GM12872 (cell line): Measurements from ENCODE around the gene CCDC88C.

Experiments
- CTCF ChIP-seq: IDR thresholded peaks from 3 replicates; pipeline ENCODE4 v1.5.1; 2011; ENCODE audit warnings: low read depth, mild to moderate bottlenecking, low read length, moderate library complexity; ENCODE audit not compliant: insufficient read depth

CCDC88C gene

GRCh38 chr14:91366749-91367148 lies 50.9 kb downstream of the CCDC88C start:
- no peak for TF ChIP-seq CTCF

GRCh38 chr14:91365552-91365951 lies 52.1 kb downstream of the CCDC88C start:
- no peak for TF ChIP-seq CTCF

- TF ChIP-seq CTCF = no peak
These were observed 52.9 kb downstream of the CCDC88C start for GRCh38 chr14:91364524-91365270.

GRCh38 chr14:91363776-91364523 lies 53.7 kb downstream of the CCDC88C start:
- peak; percentile 29; the same call in 1 of the 3 replicates for TF ChIP-seq CTCF

GRCh38 chr14:91361233-91361811 lies 56.3 kb downstream of the CCDC88C start:
- TF ChIP-seq CTCF = no peak

- TF ChIP-seq CTCF = no peak
These were observed 57.0 kb downstream of the CCDC88C start for GRCh38 chr14:91360490-91361232.
